Measurements from ENCODE around the gene GMPR2.

- TF ChIP-seq CTCF (IDR thresholded peaks at IDR 0.05; ENCODE audit: poor library complexity): no peak
- TF ChIP-seq EZH2 (IDR thresholded peaks at IDR 0.05; ENCODE audit: borderline replicate concordance): no peak
Observed at GRCh38 chr14:24281636-24282035, 48.9 kb downstream of the GMPR2 start.

All from hepatocyte (in vitro differentiated cells).